Stimulated activated CD4-positive, alpha-beta T cell treated with anti-CD3 and anti-CD28 coated beads, Interleukin-12 subunit alpha, Interleukin-12 subunit beta, amount 100 ng/mL, for 48 hours (primary cell): ENCODE measurements around the gene SYCE1.
"Not testable (repeated sequence)": the region's sequence is repeated elsewhere in the genome, so short reads cannot be mapped to it uniquely, and the experiment has no call there.

ENCODE experiments used
- DNase-seq, 3 donors: peaks; one replicate each; pipeline ENCODE4 v3.0.0-alpha.2; 2020; ENCODE audit warnings: low read depth in 2 of 3, low spot score in 1 of 3

SYCE1 gene

GRCh38 chr10:133565441-133566294 lies at the start of gene SYCE1:
Gene SYCE1 (minus strand): TSS chr10:133565583. CDS start chr10:133565529, 54 bp downstream.
- no peak for DNase-seq

- no peak for DNase-seq
These were observed 49.6 kb upstream of the SYCE1 start for GRCh38 chr10:133614830-133615580.

- DNase-seq, result no peak
These were observed 48.3 kb upstream of the SYCE1 start for GRCh38 chr10:133613699-133614098.

- DNase-seq, result no peak
These were observed 45.7 kb upstream of the SYCE1 start for GRCh38 chr10:133611079-133611478.

GRCh38 chr10:133608855-133609254 lies 43.5 kb upstream of the SYCE1 start:
- no peak for DNase-seq

- DNase-seq, result not testable (repeated sequence)
These were observed 38.1 kb upstream of the SYCE1 start for GRCh38 chr10:133603434-133603833.

GRCh38 chr10:133600657-133601056 lies 35.3 kb upstream of the SYCE1 start:
- DNase-seq, result no peak

- DNase-seq, result not testable (repeated sequence)
These were observed 34.5 kb upstream of the SYCE1 start for GRCh38 chr10:133599869-133600268.

- DNase-seq, result no peak
These were observed 27.3 kb upstream of the SYCE1 start for GRCh38 chr10:133592716-133593115.

GRCh38 chr10:133590970-133591359 lies 25.6 kb upstream of the SYCE1 start:
- no peak for DNase-seq

- no peak for DNase-seq
These were observed 25.0 kb upstream of the SYCE1 start for GRCh38 chr10:133590226-133590969.

- not testable (repeated sequence) for DNase-seq
These were observed 11.7 kb upstream of the SYCE1 start for GRCh38 chr10:133577037-133577436.

GRCh38 chr10:133573460-133573859 lies 8.1 kb upstream of the SYCE1 start:
- DNase-seq, result not testable (repeated sequence)

GRCh38 chr10:133572055-133572454 lies 6.7 kb upstream of the SYCE1 start:
- DNase-seq, result not testable (repeated sequence)

- DNase-seq, result not testable (repeated sequence)
These were observed 4.4 kb upstream of the SYCE1 start for GRCh38 chr10:133569801-133570200.

GRCh38 chr10:133568831-133569527 lies 3.6 kb upstream of the SYCE1 start:
- DNase-seq, result not testable (repeated sequence)

GRCh38 chr10:133568287-133568614 lies 2.9 kb upstream of the SYCE1 start:
- DNase-seq, result no peak

GRCh38 chr10:133567609-133568286 lies 2.4 kb upstream of the SYCE1 start:
- no peak for DNase-seq

GRCh38 chr10:133567119-133567518 lies 1.7 kb upstream of the SYCE1 start:
- DNase-seq, result no peak

- no peak for DNase-seq
These were observed 567 bp downstream of the SYCE1 start for GRCh38 chr10:133564816-133565215.
